HG03159 (cell line): ENCODE results near the gene HCRTR1.

Source experiments
- ATAC-seq: cut with Tn5 transposase; IDR thresholded peaks from one replicate; pipeline ENCODE4 v1.9.1; 2021; ENCODE audit warnings: mild to moderate bottlenecking, moderate library complexity; ENCODE audit not compliant: unreplicated experiment

Gene HCRTR1

GRCh38 chr1:31596737-31597097 lies 20.8 kb upstream of the HCRTR1 start:
- no peak for ATAC-seq

DNA sequence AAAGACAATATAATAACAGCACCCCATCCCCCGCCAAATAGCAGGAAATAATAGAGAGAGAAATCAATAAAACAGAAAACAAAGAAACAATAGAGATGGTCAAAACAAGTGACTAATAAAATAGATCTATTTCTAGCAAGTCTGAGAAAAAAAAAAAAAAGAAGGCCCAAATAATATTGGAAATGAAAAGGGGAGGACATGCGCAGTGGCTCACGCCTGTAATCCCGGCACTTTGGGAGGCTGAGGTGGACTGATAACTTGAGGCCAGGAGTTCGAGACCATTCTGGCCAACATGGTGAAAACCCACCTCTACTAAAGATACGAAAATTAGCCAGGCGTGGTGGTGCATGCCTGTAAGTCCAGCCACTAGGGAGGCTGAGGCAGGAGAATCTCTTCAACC lies 18.5 kb upstream of the HCRTR1 start:
- no peak for ATAC-seq

DNA sequence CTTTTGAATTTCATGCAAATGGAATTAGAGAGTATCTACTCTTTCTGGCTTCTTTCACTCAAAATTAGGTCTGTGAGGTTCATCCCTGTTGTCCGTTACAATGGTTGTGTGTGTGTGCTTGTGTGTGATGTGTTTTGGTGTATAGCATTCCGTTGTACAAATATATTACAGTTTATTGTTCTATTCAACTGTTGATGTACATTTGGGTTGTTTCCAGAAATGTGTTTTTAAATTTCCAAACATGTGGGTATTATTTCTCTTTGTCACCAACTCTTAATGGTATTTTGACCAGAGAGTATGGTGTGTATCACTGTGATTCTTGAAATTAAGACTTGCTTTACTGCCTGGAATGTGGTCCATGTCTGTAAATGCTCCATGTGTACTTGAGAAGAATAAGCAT lies 16.8 kb upstream of the HCRTR1 start:
- ATAC-seq: no peak

- ATAC-seq: no peak
These were observed 15.4 kb upstream of the HCRTR1 start for GRCh38 chr1:31602081-31602480.

- peak; percentile 97 for ATAC-seq
These were observed 11.5 kb upstream of the HCRTR1 start for GRCh38 chr1:31605908-31606427.

DNA sequence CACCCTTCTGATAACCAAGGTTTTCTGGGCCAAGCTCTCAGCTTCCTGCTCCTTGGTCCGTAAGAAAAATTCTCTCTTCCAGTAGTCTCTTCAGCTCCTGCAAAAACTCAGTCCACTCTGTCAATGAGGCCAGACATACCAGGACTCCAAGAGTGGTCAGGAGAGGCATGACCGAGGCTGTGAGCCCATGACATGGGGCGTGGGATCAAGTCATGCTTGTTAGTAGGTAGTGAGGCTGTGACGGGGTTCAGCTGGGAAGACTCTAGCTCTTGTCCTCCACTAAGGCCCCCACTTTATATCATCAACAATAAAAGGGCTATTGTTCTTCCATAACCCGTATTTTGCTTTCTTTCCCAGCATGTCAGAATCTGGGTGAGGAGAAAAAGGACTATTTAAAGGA lies 10.1 kb upstream of the HCRTR1 start:
- no peak for ATAC-seq

DNA sequence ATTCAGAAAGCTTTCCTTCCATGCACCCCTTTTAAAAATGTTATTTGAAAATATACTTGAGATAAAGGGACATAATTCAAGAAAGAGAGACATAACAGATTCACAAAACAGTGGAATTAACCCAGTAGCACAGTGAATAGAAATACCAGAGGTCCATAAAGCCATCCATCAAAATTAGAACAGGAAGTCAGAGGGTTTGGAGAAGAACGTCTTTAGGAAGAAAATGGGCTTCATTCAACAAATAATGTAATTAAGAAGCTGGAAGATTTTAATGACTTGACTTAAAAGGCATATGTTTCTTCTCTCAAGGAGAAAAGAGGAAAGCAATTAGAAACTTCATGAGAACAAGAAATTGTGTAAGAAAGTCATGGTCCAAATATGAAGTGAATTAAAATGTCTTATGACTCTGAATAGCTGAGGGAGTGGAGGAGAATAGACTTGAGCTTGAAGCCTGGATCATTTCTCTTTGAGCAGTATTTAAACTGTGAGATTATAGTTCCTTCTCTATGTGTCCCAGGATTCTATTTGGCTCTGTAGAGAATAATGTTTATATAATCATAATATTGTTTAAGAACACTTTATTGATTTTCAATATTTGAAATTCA lies 7.9 kb upstream of the HCRTR1 start:
- ATAC-seq: no peak

GRCh38 chr1:31614414-31615005 lies 3.0 kb upstream of the HCRTR1 start:
- no peak for ATAC-seq

- no peak for ATAC-seq
These were observed 2.1 kb upstream of the HCRTR1 start for GRCh38 chr1:31615414-31615813.

- no peak for ATAC-seq
These were observed 1.6 kb upstream of the HCRTR1 start for GRCh38 chr1:31615939-31616338.

- no peak for ATAC-seq
These were observed 642 bp downstream of the HCRTR1 start for GRCh38 chr1:31617916-31618746.

DNA sequence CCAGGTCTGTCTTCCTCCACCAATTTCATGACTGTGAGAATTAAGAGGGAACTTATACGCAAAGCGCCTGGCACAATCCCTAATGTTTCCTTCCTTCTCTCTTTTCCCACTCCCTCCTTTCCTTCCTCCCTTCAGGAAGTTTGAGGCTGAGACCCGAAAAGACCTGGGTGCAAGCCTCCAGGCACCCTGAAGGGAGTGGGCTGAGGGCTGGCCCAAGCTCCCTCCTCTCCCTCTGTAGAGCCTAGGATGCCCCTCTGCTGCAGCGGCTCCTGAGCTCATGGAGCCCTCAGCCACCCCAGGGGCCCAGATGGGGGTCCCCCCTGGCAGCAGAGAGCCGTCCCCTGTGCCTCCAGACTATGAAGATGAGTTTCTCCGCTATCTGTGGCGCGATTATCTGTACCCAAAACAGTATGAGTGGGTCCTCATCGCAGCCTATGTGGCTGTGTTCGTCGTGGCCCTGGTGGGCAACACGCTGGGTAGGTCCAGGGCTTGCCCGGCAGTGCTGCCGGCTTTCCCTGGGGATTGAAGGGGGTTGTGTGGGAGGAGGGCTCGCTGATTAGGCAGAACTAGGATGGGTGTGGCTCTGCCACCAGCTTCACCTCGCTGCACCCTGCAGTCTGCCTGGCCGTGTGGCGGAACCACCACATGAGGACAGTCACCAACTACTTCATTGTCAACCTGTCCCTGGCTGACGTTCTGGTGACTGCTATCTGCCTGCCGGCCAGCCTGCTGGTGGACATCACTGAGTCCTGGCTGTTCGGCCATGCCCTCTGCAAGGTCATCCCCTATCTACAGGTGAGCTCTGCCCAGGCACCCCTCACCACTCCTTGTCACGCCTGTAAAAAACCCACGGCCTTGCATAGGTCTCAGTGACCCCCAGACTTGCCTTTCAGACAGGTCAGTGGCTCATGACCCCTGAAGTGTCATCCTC lies 1.7 kb downstream of the HCRTR1 start:
- no peak for ATAC-seq

- no peak for ATAC-seq
These were observed 3.4 kb downstream of the HCRTR1 start for GRCh38 chr1:31620631-31621497.

DNA sequence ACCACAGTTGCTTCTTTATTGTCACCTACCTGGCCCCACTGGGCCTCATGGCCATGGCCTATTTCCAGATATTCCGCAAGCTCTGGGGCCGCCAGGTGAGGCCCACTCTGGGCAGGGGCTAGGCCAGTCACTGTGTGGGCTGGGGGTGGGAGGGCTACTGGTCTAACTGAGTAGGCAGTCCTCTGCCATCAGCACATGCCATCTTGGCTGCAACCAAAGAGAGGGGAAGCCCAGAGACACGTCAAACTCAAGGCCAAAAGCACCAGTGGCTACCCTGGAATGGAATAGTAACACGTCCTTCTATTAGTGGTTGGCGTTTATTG lies 4.0 kb downstream of the HCRTR1 start:
- no peak for ATAC-seq

DNA sequence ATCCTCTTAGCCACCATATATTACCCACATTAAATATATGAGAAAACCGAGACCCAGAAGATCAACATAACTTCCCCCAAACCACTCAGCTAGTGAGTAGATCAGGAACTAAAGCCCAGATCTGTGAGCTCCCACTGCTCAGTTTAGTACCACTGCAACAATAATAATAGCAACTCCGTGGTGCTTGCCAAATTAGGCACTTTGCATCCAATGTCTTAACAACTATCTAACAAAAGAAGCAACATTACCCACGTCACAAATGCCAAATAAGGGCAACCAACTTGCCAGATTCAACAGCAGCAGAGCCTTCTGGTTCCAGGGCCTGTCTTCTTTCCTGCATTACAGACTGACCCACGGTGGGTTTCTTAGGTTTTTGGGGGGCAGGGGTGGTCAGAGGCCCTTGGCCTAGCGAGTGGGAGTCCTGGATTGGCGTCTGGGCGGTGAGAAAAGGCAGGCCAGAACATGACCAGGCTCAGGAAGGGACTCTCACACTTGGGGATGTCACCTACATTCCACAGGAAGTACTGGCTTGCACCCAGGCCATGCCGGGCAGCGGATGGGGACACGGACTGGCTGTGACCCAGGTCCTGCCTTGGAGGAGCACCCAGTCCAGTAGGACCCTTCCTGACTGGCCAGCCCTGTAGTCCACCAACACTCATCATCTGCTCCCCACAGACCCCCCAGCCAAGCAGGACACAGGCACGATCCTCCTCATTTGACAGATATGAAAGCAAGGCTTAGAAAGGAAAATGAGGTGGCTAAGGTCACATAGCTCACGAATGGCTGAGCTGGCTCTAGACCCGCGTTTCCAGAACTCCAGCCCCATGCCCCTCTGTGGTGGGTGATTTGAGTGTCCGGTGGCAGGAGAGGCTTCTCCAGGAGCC lies 4.6 kb downstream of the HCRTR1 start:
- no peak for ATAC-seq

DNA sequence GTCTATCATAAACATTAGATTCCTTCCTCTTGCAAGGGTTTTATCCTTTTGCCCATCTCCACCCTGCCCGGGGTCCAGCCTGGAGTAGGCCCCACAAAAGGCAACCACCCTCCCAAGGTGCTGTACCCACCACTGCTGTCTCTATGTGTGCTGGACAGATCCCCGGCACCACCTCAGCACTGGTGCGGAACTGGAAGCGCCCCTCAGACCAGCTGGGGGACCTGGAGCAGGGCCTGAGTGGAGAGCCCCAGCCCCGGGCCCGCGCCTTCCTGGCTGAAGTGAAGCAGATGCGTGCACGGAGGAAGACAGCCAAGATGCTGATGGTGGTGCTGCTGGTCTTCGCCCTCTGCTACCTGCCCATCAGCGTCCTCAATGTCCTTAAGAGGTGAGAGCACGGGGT lies 5.9 kb downstream of the HCRTR1 start:
- no peak for ATAC-seq

GRCh38 chr1:31624309-31624708 lies 6.8 kb downstream of the HCRTR1 start:
- ATAC-seq: no peak

DNA sequence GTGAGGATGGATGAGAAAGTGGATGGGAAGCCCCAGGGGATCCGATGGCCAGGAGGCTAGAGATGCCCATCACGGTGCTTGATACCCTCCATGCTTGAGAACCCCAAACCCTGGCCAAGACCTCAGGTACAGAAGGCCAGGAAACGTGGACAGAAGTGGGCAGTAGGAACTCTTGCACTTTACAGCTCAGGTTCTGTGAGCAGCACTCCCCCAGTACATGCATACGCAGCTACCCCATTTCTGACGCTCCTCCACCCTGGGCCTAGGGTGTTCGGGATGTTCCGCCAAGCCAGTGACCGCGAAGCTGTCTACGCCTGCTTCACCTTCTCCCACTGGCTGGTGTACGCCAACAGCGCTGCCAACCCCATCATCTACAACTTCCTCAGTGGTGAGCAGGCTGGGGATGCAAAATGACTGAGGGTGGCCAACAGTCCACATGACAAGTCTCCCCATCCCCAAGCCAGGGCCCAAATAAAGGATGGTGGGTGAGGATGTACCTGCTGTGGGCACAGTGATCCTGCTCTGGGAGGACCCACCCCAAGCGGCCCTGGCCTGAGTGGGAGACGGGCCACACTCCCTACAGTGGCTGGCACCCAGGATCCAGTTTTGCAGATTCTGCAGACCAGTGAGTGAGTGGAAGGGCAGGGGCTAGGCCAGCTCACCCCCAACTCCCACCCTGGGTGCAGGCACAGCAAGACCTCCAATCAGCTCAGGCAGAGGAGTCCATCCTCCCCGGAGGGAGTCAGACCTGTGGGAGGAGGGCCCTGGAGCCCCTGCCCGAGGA lies 7.4 kb downstream of the HCRTR1 start:
- no peak for ATAC-seq
